Hematopoietic multipotent progenitor cell treated with erythropoietin and hydrocortisone succinate and interleukin-3 and kit ligand, for 15 days (in vitro differentiated cells): ENCODE measurements around the gene ARAF.
A peak's percentile ranks its signal among the peaks of the same experiment; 100 is the strongest.
"Not testable (repeated sequence)": the region's sequence is repeated elsewhere in the genome, so short reads cannot be mapped to it uniquely, and the experiment has no call there.

ENCODE experiments used
- DNase-seq: peaks from one replicate; pipeline ENCODE4 v3.0.0-alpha.2; 2015; ENCODE audit warnings: low spot score

ARAF gene

DNA sequence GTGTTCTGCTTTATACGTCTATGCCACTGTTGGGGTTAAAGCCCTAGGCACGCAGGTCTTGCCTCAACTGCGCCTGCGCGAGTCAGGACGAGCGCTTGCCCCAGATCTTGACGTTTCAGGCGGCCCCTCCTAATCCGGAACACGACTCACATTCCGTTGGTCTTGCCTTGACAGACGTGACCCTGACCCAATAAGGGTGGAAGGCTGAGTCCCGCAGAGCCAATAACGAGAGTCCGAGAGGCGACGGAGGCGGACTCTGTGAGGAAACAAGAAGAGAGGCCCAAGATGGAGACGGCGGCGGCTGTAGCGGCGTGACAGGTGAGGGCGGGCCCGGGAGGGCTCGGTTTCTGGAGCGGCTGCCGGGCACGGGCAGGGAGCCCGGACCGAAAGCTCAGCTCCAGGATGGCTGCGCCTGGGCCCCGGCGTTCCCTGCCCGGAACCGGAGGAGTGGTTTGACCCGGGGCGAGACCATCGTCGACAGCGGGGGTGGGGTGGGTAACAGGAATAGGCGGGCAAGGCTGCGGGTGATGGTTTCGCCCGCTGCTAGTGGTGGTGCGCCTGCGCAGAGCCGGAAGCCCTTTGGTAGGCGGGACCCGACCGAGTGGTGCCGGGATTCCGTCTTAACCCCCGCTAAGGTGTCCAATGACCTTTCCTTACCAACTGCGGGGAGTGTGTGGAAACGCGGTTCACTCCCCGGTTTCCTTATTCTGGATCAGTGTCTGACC lies at the start of gene ARAF:
Gene ARAF, plus strand, starts transcription at position 272 of the 725 bp plus-strand sequence. CDS start 1,763 bp downstream, outside the sequence.
- peak; percentile 97 for DNase-seq

DNA sequence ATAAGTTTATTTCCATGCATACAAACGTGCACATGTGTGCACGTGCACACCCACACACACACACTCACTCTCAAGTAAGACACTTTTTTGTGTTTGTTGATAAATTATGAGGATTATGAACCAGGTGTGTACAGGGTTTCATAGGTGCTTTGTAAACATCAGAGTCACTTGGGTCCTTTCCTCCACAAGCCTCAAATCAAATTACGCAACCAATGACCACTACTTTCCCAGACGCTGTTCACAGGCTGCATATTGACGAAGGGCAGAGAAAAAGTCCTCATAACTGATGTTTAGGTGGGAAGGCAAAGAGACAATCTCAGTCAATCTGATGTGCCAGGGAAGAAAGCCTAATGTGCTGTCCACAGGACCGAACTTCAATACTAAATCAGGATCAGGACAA lies 48.6 kb upstream of the ARAF start:
- DNase-seq: not testable (repeated sequence)

DNA sequence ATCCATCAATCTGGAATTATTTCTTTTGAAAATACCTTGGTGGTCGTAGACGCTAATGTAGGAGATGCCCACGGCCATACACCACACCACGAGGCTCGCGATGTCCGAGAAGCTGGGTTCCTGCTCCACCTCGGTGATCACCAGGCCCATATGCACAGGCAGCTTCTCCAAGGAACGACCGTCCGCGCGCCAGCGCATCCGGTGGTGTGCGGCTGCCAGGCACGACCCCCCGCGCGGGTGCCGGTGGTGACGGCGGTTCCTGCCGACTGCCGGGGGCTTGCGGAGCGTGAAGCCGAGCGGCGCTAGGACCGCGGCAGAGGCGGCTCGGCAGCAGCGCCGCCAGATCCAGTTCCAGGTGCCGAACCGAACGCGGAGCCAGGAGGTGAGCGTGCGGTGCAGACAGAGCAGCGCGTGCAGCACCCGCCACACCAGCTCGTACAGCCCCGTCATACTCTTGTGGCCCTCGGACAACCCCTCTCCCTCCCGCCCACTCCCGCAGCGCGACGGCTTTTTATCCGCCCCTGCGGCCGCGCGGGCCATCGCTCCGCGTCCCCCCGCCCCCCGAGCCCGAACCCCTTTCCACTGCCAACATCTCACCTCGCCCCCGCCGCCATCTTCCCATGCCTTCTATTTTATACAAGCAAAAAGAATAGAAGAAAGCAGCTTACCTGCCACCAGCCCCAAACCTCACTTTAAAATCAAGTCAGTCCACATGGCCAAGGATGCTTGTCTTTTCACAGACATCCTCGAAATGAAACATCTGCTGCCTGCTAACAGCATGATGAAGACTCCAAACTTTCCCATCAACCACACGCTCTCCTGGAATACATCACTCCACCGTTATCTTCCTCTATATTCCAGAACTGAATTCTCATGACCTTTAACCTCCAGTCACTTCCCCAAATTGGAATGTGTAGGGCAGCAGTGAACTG lies 47.7 kb upstream of the ARAF start:
- not testable (repeated sequence) for DNase-seq

DNA sequence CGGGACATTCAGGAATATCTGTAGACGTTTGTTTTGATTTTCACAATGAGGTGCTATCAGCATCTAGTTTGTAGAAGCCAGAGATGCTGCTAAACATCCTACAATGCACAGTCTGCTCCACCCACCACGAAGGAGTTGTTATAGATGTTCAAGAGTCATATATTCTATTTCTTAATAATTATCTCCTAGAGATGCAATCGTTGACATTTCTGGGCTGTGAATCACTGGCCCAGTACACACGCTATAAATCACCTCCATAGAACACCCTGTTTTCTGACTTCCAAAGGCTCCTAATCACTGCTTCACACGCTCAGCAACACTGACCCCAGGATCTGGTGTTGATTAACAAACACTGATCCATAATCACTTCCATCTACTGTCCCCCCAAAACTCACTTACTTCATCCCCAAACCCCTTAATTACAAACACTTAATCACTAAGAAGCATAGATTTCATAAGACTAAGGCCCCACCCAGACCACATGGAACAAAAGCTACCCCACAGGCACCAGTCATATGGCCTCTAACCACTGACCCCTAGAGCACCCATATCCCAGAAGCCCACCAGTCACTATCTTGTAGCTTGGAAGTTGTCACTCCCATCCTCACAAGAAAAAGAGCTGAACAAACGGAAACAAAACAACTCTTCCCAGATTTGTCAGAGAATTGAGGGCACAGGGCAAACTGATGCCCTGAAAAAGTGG lies 46.3 kb upstream of the ARAF start:
- DNase-seq: no peak

DNA sequence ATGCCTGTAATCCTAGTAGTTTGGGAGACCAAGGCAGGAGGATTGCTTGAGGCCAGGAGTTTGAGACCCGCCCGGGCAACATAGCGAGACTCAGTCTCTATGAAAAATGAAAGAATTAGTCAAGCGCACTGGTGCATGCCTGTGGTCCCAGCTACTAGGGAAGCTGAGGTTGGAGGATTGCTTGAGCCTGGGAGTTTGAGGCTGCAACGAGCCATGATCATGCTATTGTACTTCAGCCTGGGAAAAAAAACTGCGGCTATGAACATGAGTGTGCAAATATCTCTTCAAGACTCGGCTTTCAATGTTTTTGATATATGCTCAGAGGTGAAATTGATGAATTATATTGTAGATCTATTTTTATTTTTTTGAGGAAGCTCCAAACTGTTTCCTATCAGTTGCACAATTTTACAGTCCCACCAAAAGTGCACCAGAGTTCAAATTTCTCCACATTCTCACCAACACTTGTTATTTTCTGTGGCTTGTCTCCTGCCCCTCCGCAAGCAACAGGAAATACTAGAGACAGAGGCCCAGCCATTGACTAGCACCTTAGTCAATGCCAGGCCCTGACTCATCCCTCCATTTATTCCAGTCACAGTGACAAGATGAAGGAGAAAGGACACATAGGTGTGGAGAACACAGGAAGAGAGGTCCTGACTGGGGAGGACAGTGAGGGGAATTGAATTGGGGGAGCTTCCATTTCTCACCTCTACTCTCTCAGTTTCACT lies 44.9 kb upstream of the ARAF start:
- DNase-seq: no peak

DNA sequence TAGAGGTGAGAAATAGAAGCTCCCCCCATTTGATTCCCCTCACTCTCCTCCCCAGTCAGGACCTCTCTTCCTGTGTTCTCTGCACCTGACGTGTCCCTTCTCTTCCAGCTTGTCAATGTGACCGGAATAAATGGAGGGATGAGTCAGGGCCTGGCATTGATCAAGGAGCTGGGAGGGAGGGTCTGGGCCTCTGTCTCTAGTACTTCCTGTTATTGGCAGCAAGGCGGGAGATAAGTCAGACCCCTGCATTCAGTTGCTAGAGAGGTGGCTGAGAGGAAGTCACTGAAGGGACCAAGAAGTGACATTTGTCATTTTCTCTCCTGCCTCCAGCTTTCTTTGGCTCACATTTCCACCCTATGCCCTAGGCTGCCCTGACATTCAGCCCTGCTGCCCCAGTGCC lies 42.9 kb upstream of the ARAF start:
- no peak for DNase-seq

GRCh38 chrX:47523297-47523696 lies 37.7 kb upstream of the ARAF start:
- DNase-seq: peak; percentile 77

DNA sequence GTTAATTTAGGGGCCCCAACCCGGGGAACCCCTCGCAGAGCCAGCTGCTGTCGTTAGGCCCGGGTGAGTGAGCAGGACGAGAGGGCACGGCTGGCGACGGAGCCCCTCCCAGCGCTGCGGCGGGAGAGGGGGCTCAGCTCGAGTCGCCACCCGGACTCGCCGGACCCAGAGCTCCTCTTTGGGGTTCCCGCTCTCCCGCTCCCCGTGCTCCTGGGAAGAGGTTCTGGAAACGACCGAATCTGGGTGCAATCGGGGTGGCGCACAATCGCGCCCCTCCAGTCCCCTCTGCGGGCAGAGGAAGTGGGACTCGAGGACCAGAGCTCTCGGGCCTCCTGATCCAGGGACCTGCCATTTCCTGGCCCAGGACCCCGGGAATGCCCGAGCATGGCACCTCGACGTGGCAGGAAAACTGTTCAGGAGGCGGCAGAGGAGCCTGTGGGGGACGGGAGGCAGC lies 37.3 kb upstream of the ARAF start:
- DNase-seq: no peak

DNA sequence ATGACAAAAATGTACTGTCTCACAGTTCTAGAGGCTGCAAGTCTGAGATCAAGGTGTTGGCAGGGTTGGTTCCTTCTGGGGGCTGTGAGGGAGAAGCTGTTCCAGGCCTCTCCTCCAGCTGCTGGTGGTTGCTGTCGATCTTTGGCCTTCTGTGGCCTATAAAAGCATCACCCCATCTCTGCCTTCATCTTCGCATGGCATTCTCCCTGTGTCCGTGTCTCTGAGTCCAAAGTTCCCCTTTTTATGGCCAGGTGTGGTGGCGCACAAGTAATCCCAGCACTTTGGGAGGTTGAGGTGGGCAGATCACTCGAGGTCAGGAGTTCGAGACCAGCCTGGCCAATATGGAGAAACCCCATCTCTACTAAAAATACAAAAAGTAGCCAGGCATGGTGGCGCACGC lies 31.5 kb upstream of the ARAF start:
- no peak for DNase-seq

GRCh38 chrX:47530049-47530448 lies 31.0 kb upstream of the ARAF start:
- no peak for DNase-seq

GRCh38 chrX:47539860-47540259 lies 21.1 kb upstream of the ARAF start:
- DNase-seq: no peak

- DNase-seq: peak; percentile 5
Measured at GRCh38 chrX:47540754-47541538, 20.1 kb upstream of the ARAF start.

GRCh38 chrX:47543496-47543895 lies 17.5 kb upstream of the ARAF start:
- DNase-seq: no peak

- peak; percentile 85 for DNase-seq
Measured at GRCh38 chrX:47556045-47556623, 4.9 kb upstream of the ARAF start.

GRCh38 chrX:47558436-47558835 lies 2.6 kb upstream of the ARAF start:
- no peak for DNase-seq

- no peak for DNase-seq
Measured at GRCh38 chrX:47560179-47560933, 649 bp upstream of the ARAF start.

- no peak for DNase-seq
Measured at GRCh38 chrX:47561659-47562151, 700 bp downstream of the ARAF start.

GRCh38 chrX:47562615-47563243 lies 1.7 kb downstream of the ARAF start:
- peak; percentile 52 for DNase-seq

- DNase-seq: peak; percentile 63
Measured at GRCh38 chrX:47563801-47564315, 2.9 kb downstream of the ARAF start.
